Anterior cingulate cortex (tissue), 58 donors: ENCODE measurements around the gene BDNF.

ENCODE experiments used
- DNase-seq, 58 donors: peaks; one replicate each; lab custom pipeline; 2025; lab: John Stamatoyannopoulos, UW

Gene BDNF

GRCh38 chr11:27707676-27708075 lies 7.4 kb upstream of the BDNF start:
- no peak for DNase-seq

- DNase-seq, result no peak
These were observed 5.9 kb upstream of the BDNF start for GRCh38 chr11:27705873-27706820.

GRCh38 chr11:27703481-27703880 lies 3.2 kb upstream of the BDNF start:
- peak in 1 of 58 donors; percentile 11 for DNase-seq

- no peak for DNase-seq
These were observed 2.6 kb upstream of the BDNF start for GRCh38 chr11:27702811-27703210.

- peak in 13 of 58 donors; percentile 19 to 47 (median 28) for DNase-seq
These were observed 1.3 kb upstream of the BDNF start for GRCh38 chr11:27701355-27702105.

- DNase-seq, result no peak
These were observed 317 bp downstream of the BDNF start for GRCh38 chr11:27699926-27700350.

- peak in 1 of 58 donors; percentile 52 for DNase-seq
These were observed 871 bp downstream of the BDNF start for GRCh38 chr11:27699242-27699925.

- peak in 46 of 58 donors; percentile 27 to 80 (median 53) for DNase-seq
These were observed 1.4 kb downstream of the BDNF start for GRCh38 chr11:27698872-27699241.

GRCh38 chr11:27697679-27698275 lies 2.5 kb downstream of the BDNF start:
- no peak for DNase-seq

GRCh38 chr11:27696961-27697360 lies 3.3 kb downstream of the BDNF start:
- no peak for DNase-seq

- no peak for DNase-seq
These were observed 4.1 kb downstream of the BDNF start for GRCh38 chr11:27696115-27696514.

GRCh38 chr11:27694992-27695391 lies 5.3 kb downstream of the BDNF start:
- DNase-seq, result no peak

- no peak for DNase-seq
These were observed 6.9 kb downstream of the BDNF start for GRCh38 chr11:27693398-27693797.

GRCh38 chr11:27692781-27693180 lies 7.5 kb downstream of the BDNF start:
- no peak for DNase-seq

- no peak for DNase-seq
These were observed 12.2 kb downstream of the BDNF start for GRCh38 chr11:27688076-27688475.

GRCh38 chr11:27681664-27682063 lies 18.6 kb downstream of the BDNF start:
- DNase-seq, result no peak

- no peak for DNase-seq
These were observed 20.9 kb downstream of the BDNF start for GRCh38 chr11:27679136-27680015.

- DNase-seq, result no peak
These were observed 22.0 kb downstream of the BDNF start for GRCh38 chr11:27678242-27678641.

GRCh38 chr11:27677108-27677507 lies 23.1 kb downstream of the BDNF start:
- DNase-seq, result no peak
